Measurements from ENCODE around the gene CDK2AP2.

Gene CDK2AP2

DNA sequence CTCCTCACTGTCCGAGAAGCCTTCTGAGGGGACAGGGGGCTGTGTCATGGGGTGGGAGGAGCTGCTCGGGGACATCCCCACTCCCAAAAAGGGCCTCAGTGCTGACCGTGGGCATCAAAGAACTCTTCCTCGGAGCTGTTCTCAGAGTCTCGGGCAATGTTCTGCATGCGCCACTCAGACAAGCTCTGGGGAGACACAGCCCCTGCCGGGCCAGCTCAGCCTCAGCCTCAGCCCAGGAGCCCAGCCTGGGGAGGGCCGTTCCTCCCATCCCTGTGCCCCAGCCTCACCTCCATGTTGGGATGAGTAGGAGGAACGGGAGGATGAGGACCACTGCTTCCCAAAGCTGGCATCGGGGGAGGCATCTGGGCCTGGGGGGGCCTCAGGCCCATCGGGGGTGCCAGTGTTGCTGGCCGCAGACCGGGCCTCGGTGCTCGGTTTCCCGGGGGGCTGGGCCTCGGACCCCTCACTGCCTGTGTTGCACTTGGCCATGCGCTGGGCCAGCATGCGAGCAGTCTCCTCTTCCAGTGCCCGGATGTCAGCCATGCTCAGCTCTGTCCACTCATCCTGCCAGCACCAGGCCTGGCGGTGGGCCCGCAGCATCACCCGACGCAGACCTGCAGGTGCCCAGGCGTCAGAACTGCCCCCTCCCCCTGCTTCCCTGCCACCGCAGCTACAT, 8.0 kb downstream of the CDK2AP2 start:
- DNase-seq (ENCODE audit: extremely low spot score) = no peak
- ChIA-PET POLR2A (no interaction called here), CTCF (no interaction called here)
- TF ChIP-seq SP1 (IDR thresholded peaks at IDR 0.05) = no peak
- TF ChIP-seq ELF4 (IDR thresholded peaks at IDR 0.05) = no peak
- no peak for TF ChIP-seq CTBP1 (IDR thresholded peaks at IDR 0.05; ENCODE audit: borderline replicate concordance)
- TF ChIP-seq FOXK2 (IDR thresholded peaks at IDR 0.05) = no peak
- no peak for TF ChIP-seq BHLHE40 (IDR thresholded peaks at IDR 0.05; ENCODE audit: borderline replicate concordance)
- no peak for TF ChIP-seq FOXA1 (IDR thresholded peaks at IDR 0.05)
- TF ChIP-seq LEF1 (IDR thresholded peaks at IDR 0.05; ENCODE audit: borderline replicate concordance) = no peak
- TF ChIP-seq NFRKB (IDR thresholded peaks at IDR 0.05) = no peak
- TF ChIP-seq FOXM1 (IDR thresholded peaks at IDR 0.05; ENCODE audit: borderline replicate concordance) = no peak
- TF ChIP-seq TARDBP (IDR thresholded peaks at IDR 0.05) = no peak
- no peak for TF ChIP-seq ZNF384 (IDR thresholded peaks at IDR 0.05)
- no peak for TF ChIP-seq HDGF (IDR thresholded peaks at IDR 0.05; ENCODE audit: borderline replicate concordance)
- no peak for TF ChIP-seq L3MBTL2 (conservative IDR thresholded peaks at IDR 0.05)
- no peak for TF ChIP-seq SUZ12 (IDR thresholded peaks at IDR 0.05)
- no peak for TF ChIP-seq ARNT (IDR thresholded peaks at IDR 0.05)
- TF ChIP-seq, protein P1, sequence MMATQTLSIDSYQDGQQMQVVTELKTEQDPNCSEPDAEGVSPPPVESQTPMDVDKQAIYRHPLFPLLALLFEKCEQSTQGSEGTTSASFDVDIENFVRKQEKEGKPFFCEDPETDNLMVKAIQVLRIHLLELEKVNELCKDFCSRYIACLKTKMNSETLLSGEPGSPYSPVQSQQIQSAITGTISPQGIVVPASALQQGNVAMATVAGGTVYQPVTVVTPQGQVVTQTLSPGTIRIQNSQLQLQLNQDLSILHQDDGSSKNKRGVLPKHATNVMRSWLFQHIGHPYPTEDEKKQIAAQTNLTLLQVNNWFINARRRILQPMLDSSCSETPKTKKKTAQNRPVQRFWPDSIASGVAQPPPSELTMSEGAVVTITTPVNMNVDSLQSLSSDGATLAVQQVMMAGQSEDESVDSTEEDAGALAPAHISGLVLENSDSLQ (IDR thresholded peaks at IDR 0.05) = no peak

DNA sequence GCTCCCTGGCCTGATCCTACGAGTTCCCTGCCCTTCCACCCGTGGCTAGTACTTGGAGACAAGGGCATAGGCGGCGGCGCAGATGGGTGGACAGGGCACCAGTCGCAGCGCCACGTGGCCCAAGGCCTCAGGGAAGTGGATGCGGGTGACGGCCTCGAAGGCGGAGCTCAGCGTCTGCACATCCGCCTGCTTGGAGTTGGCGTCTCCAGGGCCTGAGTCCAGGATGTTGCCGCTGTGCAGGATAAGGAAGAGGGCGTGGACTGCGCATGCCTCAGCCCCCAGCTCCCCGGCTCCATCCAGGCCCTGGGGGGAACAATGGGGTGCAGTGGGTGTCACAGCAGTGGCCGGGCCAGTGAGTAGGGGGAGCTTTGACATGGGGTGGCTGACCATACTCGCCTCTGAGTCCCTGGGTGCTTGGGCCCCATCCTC, 9.4 kb downstream of the CDK2AP2 start:
- TF ChIP-seq ARNT (IDR thresholded peaks at IDR 0.05) = no peak
- no peak for TF ChIP-seq FOXK2 (IDR thresholded peaks at IDR 0.05)
- no peak for TF ChIP-seq SUZ12 (IDR thresholded peaks at IDR 0.05)
- TF ChIP-seq SP1 (IDR thresholded peaks at IDR 0.05) = no peak
- TF ChIP-seq LEF1 (IDR thresholded peaks at IDR 0.05; ENCODE audit: borderline replicate concordance) = no peak
- TF ChIP-seq ELF4 (IDR thresholded peaks at IDR 0.05) = no peak
- no peak for TF ChIP-seq CTBP1 (IDR thresholded peaks at IDR 0.05; ENCODE audit: borderline replicate concordance)
- TF ChIP-seq TARDBP (IDR thresholded peaks at IDR 0.05) = no peak
- no peak for TF ChIP-seq L3MBTL2 (conservative IDR thresholded peaks at IDR 0.05)
- no peak for TF ChIP-seq HDGF (IDR thresholded peaks at IDR 0.05; ENCODE audit: borderline replicate concordance)
- no peak for TF ChIP-seq FOXA1 (IDR thresholded peaks at IDR 0.05)
- no peak for TF ChIP-seq BHLHE40 (IDR thresholded peaks at IDR 0.05; ENCODE audit: borderline replicate concordance)
- no peak for TF ChIP-seq ZNF384 (IDR thresholded peaks at IDR 0.05)
- TF ChIP-seq, protein P1 (IDR thresholded peaks at IDR 0.05) = no peak
- CTCF ChIA-PET = interaction anchor here (0.8 kb wide), 1 partner anchor 97 kb away, joined by 3 read pairs; the partner anchor contains the start of gene PPP1CA
- POLR2A ChIA-PET = no interaction called here
- DNase-seq (ENCODE audit: extremely low spot score) = no peak

DNA sequence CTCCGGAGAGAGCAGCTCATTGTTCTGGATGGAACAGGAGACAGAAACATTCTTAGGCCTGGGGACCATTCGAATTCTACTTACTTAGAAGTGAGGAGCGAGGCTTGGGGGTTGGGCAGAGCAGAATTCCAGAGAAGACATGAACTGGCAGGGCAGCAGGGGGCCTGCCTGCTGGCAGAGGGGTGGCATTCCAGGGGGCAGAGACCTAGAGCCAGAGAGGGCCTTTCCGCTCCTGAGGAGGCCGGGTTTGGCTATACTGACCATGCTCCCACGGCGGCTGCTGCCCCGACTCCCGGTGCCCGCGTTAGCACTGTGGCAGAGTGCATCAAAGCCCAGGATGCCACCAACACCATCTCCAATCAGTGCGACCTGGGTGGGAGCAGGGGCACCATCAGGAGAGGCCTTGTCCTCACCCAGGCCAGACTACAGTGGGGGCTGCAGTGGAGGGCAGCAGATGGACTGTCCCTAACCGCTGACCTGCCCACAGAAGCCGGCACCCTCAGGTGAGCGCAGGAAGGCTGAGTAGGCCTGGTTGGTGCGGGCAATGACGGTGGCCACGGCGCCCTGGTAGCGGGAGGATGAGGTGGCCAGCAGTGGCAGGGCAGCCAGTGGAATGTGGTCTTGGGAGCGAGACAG, 10.2 kb downstream of the CDK2AP2 start:
- ChIA-PET POLR2A (no interaction called here), CTCF (no interaction called here)
- no peak for TF ChIP-seq ZNF384 (IDR thresholded peaks at IDR 0.05)
- TF ChIP-seq, protein P1 (IDR thresholded peaks at IDR 0.05) = no peak
- no peak for TF ChIP-seq FOXM1 (IDR thresholded peaks at IDR 0.05; ENCODE audit: borderline replicate concordance)
- TF ChIP-seq CTBP1 (IDR thresholded peaks at IDR 0.05; ENCODE audit: borderline replicate concordance) = no peak
- no peak for TF ChIP-seq LEF1 (IDR thresholded peaks at IDR 0.05; ENCODE audit: borderline replicate concordance)
- no peak for TF ChIP-seq SP1 (IDR thresholded peaks at IDR 0.05)
- TF ChIP-seq NFRKB (IDR thresholded peaks at IDR 0.05) = no peak
- TF ChIP-seq FOXA1 (IDR thresholded peaks at IDR 0.05) = no peak
- TF ChIP-seq BHLHE40 (IDR thresholded peaks at IDR 0.05; ENCODE audit: borderline replicate concordance) = no peak
- no peak for TF ChIP-seq ARNT (IDR thresholded peaks at IDR 0.05)
- no peak for TF ChIP-seq SUZ12 (IDR thresholded peaks at IDR 0.05)
- no peak for TF ChIP-seq L3MBTL2 (conservative IDR thresholded peaks at IDR 0.05)
- TF ChIP-seq ELF4 (IDR thresholded peaks at IDR 0.05) = no peak
- no peak for TF ChIP-seq TARDBP (IDR thresholded peaks at IDR 0.05)
- TF ChIP-seq FOXK2 (IDR thresholded peaks at IDR 0.05) = no peak
- no peak for TF ChIP-seq HDGF (IDR thresholded peaks at IDR 0.05; ENCODE audit: borderline replicate concordance)
- no peak for DNase-seq (ENCODE audit: extremely low spot score)

DNA sequence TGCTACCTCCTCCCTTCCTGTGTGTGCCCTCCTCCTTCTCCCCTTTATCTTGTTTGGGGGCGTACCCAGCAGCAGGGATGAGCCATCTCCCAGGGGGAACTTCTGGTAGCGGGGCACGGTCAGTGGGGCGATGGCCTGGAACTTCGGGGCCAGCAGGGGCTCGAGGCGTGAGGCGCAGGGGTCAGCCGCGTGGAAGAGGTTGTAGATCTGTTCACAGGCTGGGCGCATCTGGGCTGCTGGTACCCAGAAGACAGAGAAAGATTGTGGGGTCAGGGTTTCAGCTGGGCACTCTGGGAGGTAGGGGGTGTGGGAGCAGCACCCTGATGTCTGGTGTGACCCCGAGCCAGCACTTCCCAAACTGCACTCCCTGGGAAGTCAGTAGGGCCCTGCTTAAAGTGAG, 11.8 kb downstream of the CDK2AP2 start:
- ChIA-PET CTCF (interaction anchor here (0.7 kb wide), 1 partner anchor 100 kb away, joined by 4 read pairs; no protein-coding TSS in a partner anchor), POLR2A (no interaction called here)
- TF ChIP-seq LEF1 (IDR thresholded peaks at IDR 0.05; ENCODE audit: borderline replicate concordance) (no peak), FOXM1 (IDR thresholded peaks at IDR 0.05; ENCODE audit: borderline replicate concordance) (no peak), BHLHE40 (IDR thresholded peaks at IDR 0.05; ENCODE audit: borderline replicate concordance) (no peak), ARNT (IDR thresholded peaks at IDR 0.05) (no peak), SP1 (IDR thresholded peaks at IDR 0.05) (no peak)
- TF ChIP-seq, protein P1 (IDR thresholded peaks at IDR 0.05) = no peak
- no peak for DNase-seq (ENCODE audit: extremely low spot score)

All from HEK293T (cell line).